NCI-H146 treated with DMSO at 0.1 percent for 48 hours (cell line): ENCODE data around the gene DUSP6.

Source experiments
- DNase-seq: peaks from one replicate; lab custom pipeline; 2025; ENCODE audit not compliant: unreplicated experiment; lab: John Stamatoyannopoulos, UW

Gene DUSP6

GRCh38 chr12:89376202-89376529 lies 23.9 kb upstream of the DUSP6 start:
- no peak for DNase-seq

GRCh38 chr12:89373763-89374572 lies 21.7 kb upstream of the DUSP6 start:
- DNase-seq: no peak

GRCh38 chr12:89372584-89373370 lies 20.5 kb upstream of the DUSP6 start:
- no peak for DNase-seq

- no peak for DNase-seq
These were observed 18.5 kb upstream of the DUSP6 start for GRCh38 chr12:89370850-89371249.

- no peak for DNase-seq
These were observed 18.1 kb upstream of the DUSP6 start for GRCh38 chr12:89370421-89370831.

- no peak for DNase-seq
These were observed 16.9 kb upstream of the DUSP6 start for GRCh38 chr12:89369166-89369565.

GRCh38 chr12:89368391-89368790 lies 16.1 kb upstream of the DUSP6 start:
- DNase-seq: no peak

- DNase-seq: no peak
These were observed 14.5 kb upstream of the DUSP6 start for GRCh38 chr12:89366676-89367364.

- no peak for DNase-seq
These were observed 12.3 kb upstream of the DUSP6 start for GRCh38 chr12:89364631-89365030.

- no peak for DNase-seq
These were observed 11.8 kb upstream of the DUSP6 start for GRCh38 chr12:89364058-89364457.

- no peak for DNase-seq
These were observed 11.3 kb upstream of the DUSP6 start for GRCh38 chr12:89363582-89363981.

GRCh38 chr12:89363084-89363483 lies 10.8 kb upstream of the DUSP6 start:
- DNase-seq: no peak

GRCh38 chr12:89359615-89360014 lies 7.3 kb upstream of the DUSP6 start:
- DNase-seq: no peak

- DNase-seq: no peak
These were observed 6.5 kb upstream of the DUSP6 start for GRCh38 chr12:89358805-89359204.

GRCh38 chr12:89357297-89357730 lies 5.0 kb upstream of the DUSP6 start:
- DNase-seq: no peak

GRCh38 chr12:89356069-89356665 lies 3.9 kb upstream of the DUSP6 start:
- no peak for DNase-seq

- no peak for DNase-seq
These were observed 3.2 kb upstream of the DUSP6 start for GRCh38 chr12:89355243-89356068.

- no peak for DNase-seq
These were observed 2.3 kb upstream of the DUSP6 start for GRCh38 chr12:89354612-89355067.

GRCh38 chr12:89353823-89354611 lies 1.7 kb upstream of the DUSP6 start:
- peak; percentile 58 for DNase-seq
